Lung (tissue), 12 donors: Measurements from ENCODE around the gene NR5A2. TPM values are rescaled to one million over a fixed set of nuclear protein-coding genes. Genes with fewer than 3 reads are reported as not detected.
A peak's percentile ranks its signal among the peaks of the same experiment; 100 is the strongest.

Experiments
- ATAC-seq: fragments of 200-7000 bp; cut with Tn5 transposase; one replicate; pipeline ENCODE4 v1.9.1; 2020; ENCODE audit warnings: moderate number of reproducible peaks; ENCODE audit not compliant: insufficient read depth, low FRiP score
- DNase-seq, 3 donors: peaks; one replicate each; pipeline ENCODE4 v3.0.0-alpha.2; 2013 to 2017
- H3K27ac ChIP-seq, 2 donors: one replicate each; pipeline ENCODE4 v1.5.1; 2013; ENCODE audit warnings: mild to moderate bottlenecking in 2 of 2, moderate library complexity in 2 of 2, control low read depth in 1 of 2, inconsistent platforms in 1 of 2, low read depth in 1 of 2, low read length in 1 of 2
- H3K27me3 ChIP-seq, 3 donors: one replicate each; pipeline ENCODE4 v1.5.1; 2013; ENCODE audit warnings: low read length in 2 of 3; ENCODE audit not compliant: control insufficient read depth in 3 of 3, insufficient read depth in 3 of 3
- H3K36me3 ChIP-seq, 4 donors: one replicate each; pipeline ENCODE4 v1.5.1; 2013; ENCODE audit warnings: low read length in 4 of 4, mild to moderate bottlenecking in 1 of 4, moderate library complexity in 1 of 4; ENCODE audit not compliant: control insufficient read depth in 4 of 4, insufficient read depth in 4 of 4
- H3K4me1 ChIP-seq, 5 donors: one replicate each; pipeline ENCODE4 v1.5.1; 2013; ENCODE audit warnings: low read length in 5 of 5, mild to moderate bottlenecking in 2 of 5, moderate library complexity in 1 of 5; ENCODE audit not compliant: control insufficient read depth in 5 of 5, insufficient read depth in 5 of 5
- H3K4me3 ChIP-seq: one replicate; pipeline ENCODE4 v1.5.1; 2013; ENCODE audit warnings: mild to moderate bottlenecking, control low read depth, moderate library complexity
- H3K9ac ChIP-seq, 2 donors: one replicate each; pipeline ENCODE4 v1.5.1; 2013; ENCODE audit warnings: low read length in 2 of 2, control low read depth in 1 of 2; ENCODE audit not compliant: insufficient read depth in 1 of 2
- H3K9me3 ChIP-seq, 4 donors: one replicate each; pipeline ENCODE4 v1.5.1; 2013; ENCODE audit warnings: low read length in 3 of 4, mild to moderate bottlenecking in 1 of 4, moderate library complexity in 1 of 4; ENCODE audit not compliant: control insufficient read depth in 4 of 4, insufficient read depth in 3 of 4
- WGBS, 2 donors: extraction: QIAGEN DNeasy Blood & Tissue Kit; methylation state at CpG; one replicate each; pipeline ENCODE4 v1.1.7; 2013; 5-methylcytosine and 5-hydroxymethylcytosine counted together
- polyA plus RNA-seq, 2 donors: library from polyadenylated mRNA; stranded (reverse); fragments of 200-250 nt; gene quantifications; one replicate each; pipeline ENCODE4 v1.2.1, GENCODE V29; 2013
- total RNA-seq, 2 donors: library from RNA; depleted of rRNA in 1 of 2; stranded (reverse); fragments of >200 nt in 1 of 2; gene quantifications; one replicate each; pipeline ENCODE4 v1.2.1, GENCODE V29; 2014 to 2021
- TF ChIP-seq, protein P1 (sequence below): IDR thresholded peaks from 2 replicates; pipeline ENCODE4 v1.5.1; 2012; ENCODE audit warnings: mild to moderate bottlenecking; ENCODE audit errors: control extremely low read depth, extremely low read depth
- donor health status: control.
- donor health status: control.
- donor health status: Bipolar disorder and iron deficiency.
- donor health status: healthy.
- donor health status: DM: yes; HTN: yes; CAD: no.

The NR5A2 gene
- total and polyA plus RNA-seq, 4 donors = 1.2 to 8.5 (median 2.6) TPM

DNA sequence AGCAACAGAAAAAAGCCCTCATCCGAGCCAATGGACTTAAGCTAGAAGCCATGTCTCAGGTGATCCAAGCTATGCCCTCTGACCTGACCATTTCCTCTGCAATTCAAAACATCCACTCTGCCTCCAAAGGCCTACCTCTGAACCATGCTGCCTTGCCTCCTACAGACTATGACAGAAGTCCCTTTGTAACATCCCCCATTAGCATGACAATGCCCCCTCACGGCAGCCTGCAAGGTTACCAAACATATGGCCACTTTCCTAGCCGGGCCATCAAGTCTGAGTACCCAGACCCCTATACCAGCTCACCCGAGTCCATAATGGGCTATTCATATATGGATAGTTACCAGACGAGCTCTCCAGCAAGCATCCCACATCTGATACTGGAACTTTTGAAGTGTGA, 20.7 kb downstream of the NR5A2 start:
- DNase-seq (no peak), ATAC-seq (no peak)
- peaks cover 4 to 45% (median 32%) of the 10 kb centered on the region in 3 donors for H3K27me3 ChIP-seq
- H3K9ac ChIP-seq = no peak overlapping the region
- H3K9me3 ChIP-seq = no peaks in the 10 kb centered on the region
- no peak overlapping the region for H3K4me3 ChIP-seq
- H3K4me1 ChIP-seq = no peaks in the 10 kb centered on the region
- no peak overlapping the region for H3K27ac ChIP-seq
- H3K36me3 ChIP-seq = no peaks in the 10 kb centered on the region
- TF ChIP-seq, protein P1, sequence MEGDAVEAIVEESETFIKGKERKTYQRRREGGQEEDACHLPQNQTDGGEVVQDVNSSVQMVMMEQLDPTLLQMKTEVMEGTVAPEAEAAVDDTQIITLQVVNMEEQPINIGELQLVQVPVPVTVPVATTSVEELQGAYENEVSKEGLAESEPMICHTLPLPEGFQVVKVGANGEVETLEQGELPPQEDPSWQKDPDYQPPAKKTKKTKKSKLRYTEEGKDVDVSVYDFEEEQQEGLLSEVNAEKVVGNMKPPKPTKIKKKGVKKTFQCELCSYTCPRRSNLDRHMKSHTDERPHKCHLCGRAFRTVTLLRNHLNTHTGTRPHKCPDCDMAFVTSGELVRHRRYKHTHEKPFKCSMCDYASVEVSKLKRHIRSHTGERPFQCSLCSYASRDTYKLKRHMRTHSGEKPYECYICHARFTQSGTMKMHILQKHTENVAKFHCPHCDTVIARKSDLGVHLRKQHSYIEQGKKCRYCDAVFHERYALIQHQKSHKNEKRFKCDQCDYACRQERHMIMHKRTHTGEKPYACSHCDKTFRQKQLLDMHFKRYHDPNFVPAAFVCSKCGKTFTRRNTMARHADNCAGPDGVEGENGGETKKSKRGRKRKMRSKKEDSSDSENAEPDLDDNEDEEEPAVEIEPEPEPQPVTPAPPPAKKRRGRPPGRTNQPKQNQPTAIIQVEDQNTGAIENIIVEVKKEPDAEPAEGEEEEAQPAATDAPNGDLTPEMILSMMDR = no peak
- WGBS, 2 donors = 90 to 94% methylated on average over 5 of the region's 5 CpGs

DNA sequence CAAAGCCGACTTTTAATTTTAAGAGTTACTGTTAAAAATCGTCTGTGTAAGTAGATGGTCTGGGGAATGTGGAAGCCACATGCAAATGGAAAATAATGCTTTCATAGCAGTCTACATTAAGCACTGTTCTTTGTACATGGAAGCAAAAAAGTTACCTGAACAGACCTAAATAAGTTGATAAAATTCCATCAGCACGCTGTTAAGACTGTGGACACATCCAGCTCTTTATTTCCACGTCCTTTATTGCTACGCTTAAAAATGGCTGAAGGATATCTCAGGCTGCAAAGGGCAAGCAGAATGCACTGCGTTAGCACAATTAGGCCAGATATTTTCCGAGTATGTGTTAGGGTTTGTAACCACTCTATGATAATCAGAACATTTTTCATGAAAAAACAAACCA, 22.3 kb downstream of the NR5A2 start:
- TF ChIP-seq, protein P1 = no peak
- DNase-seq (no peak), ATAC-seq (no peak)
- WGBS, 2 donors = 78 to 84% methylated on average over 7 of the region's 7 CpGs
- no peaks in the 10 kb centered on the region for H3K36me3 ChIP-seq
- H3K27ac ChIP-seq = no peak overlapping the region
- H3K27me3 ChIP-seq = peaks cover 4 to 30% (median 20%) of the 10 kb centered on the region in 3 donors
- H3K9me3 ChIP-seq = no peaks in the 10 kb centered on the region
- H3K9ac ChIP-seq = no peak overlapping the region
- no peaks in the 10 kb centered on the region for H3K4me1 ChIP-seq
- no peak overlapping the region for H3K4me3 ChIP-seq

DNA sequence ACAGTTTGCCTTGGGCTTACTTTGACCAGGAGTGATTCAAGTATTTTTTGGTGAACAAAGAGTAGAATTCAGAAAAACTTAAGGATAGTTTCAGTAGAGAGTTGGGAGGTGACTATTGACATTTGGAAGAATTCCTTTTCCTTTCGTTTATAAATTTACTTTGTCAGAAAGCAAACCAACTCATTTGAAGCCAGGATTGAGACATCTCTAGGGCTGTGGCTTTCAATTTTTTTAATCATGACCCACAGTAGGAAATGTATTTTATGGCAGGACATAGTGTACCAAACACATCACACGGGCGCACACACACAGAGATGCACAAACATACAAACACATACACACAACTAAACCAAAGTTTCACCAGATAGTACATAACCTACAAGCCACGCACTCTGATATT, 24.1 kb downstream of the NR5A2 start:
- Histone ChIP-seq H3K9me3 (no peaks in the 10 kb centered on the region), H3K27me3 (peaks cover 0 to 13% (median 5%) of the 10 kb centered on the region in 3 donors), H3K36me3 (no peaks in the 10 kb centered on the region), H3K4me1 (no peaks in the 10 kb centered on the region), H3K27ac (no peak overlapping the region), H3K4me3 (no peak overlapping the region), H3K9ac (no peak overlapping the region)
- TF ChIP-seq, protein P1 = no peak
- DNase-seq (no peak), ATAC-seq (no peak)
- WGBS, 2 donors = 89% methylated on average over 4 of the region's 4 CpGs

DNA sequence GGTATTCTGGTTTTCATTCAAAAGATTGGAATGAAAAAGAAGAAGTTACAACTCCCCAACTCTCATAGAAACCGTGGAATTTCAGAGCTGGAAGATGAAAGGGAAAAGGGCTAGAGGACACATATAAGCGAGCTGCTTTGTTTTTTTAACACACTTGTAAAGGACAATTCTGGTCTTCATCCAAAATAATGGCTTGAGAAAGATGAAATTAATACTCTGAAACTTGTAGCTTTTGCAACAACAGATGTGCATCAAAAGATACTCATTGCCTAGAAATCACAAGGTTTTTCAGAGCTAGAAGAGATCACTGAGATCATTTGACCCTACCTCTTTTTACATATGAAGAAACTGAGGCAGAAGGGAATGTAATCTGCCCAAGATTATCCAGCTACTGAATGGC, 25.6 kb downstream of the NR5A2 start:
- peaks cover 0 to 6% (median 2%) of the 10 kb centered on the region in 3 donors for H3K27me3 ChIP-seq
- TF ChIP-seq, protein P1 = no peak
- no peaks in the 10 kb centered on the region for H3K9me3 ChIP-seq
- H3K27ac ChIP-seq = no peak overlapping the region
- DNase-seq (peak in 1 of 3 donors; percentile 9), ATAC-seq (no peak)
- WGBS, 2 donors = 69 to 77% methylated on average over 2 of the region's 2 CpGs
- no peak overlapping the region for H3K4me3 ChIP-seq
- no peaks in the 10 kb centered on the region for H3K36me3 ChIP-seq
- H3K4me1 ChIP-seq = no peaks in the 10 kb centered on the region
- no peak overlapping the region for H3K9ac ChIP-seq
